NCI-H510A treated with DMSO at 0.1 percent for 48 hours (cell line): Measurements from ENCODE around the gene PSMB3.
"Not testable (repeated sequence)": the region's sequence is repeated elsewhere in the genome, so short reads cannot be mapped to it uniquely, and the experiment has no call there.

Experiments used
- DNase-seq: peaks from one replicate; lab custom pipeline; 2025; lab: John Stamatoyannopoulos, UW

Gene PSMB3

DNA sequence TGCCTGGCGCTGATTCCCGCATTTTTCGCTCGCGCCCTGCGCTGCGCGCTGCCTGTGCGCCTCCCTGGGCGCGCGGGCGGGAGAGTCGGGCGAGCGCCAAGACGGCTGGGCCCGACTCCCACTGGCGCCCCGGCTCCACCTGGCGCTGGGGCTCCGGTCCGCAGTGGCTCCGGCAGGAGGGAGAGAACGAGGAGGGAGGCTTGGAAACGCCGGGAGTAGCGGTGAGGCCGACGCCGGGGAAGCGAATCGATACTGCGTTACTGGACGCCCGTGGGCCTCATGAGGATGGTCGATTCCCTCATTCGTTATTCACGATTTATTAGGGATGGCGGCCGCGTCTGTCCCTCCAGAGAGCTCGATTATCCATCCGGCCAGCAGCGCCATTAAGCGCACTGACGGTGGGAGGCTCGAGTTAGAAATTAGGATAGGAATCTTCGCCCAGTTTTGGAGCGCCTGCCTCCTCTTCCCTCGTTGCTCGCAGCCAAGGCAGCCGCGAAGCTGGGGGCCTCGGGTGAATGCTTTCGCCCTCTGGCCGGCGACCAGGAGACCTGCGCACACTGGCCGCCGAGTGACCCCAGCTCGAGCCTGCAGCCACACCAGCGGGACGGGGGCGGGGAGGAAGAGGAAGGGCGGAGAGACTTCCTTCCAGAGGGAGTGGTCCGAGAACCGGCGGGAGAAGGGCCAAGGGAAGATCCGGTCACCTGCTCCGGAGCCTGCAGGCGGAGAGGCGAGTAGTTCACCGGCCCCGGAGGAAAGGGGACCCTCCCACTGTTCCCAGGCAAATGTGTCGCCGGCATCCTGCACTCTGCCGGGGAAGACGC is 3.1 kb upstream of the PSMB3 start:
- peak; percentile 77 for DNase-seq

DNA sequence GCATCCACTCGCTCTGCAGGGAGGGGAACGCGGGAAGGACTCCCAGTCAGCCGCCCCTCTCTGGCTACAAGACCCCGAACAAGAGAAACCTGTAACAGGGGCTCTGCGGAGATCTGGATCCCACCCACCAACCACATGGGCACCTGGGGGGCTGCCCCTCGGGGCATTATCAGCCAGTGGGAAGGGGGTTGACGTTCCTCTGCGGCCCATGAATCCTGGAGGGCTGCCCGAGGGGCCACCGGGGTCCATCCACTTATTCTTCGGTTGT is 2.6 kb upstream of the PSMB3 start:
- no peak for DNase-seq

DNA sequence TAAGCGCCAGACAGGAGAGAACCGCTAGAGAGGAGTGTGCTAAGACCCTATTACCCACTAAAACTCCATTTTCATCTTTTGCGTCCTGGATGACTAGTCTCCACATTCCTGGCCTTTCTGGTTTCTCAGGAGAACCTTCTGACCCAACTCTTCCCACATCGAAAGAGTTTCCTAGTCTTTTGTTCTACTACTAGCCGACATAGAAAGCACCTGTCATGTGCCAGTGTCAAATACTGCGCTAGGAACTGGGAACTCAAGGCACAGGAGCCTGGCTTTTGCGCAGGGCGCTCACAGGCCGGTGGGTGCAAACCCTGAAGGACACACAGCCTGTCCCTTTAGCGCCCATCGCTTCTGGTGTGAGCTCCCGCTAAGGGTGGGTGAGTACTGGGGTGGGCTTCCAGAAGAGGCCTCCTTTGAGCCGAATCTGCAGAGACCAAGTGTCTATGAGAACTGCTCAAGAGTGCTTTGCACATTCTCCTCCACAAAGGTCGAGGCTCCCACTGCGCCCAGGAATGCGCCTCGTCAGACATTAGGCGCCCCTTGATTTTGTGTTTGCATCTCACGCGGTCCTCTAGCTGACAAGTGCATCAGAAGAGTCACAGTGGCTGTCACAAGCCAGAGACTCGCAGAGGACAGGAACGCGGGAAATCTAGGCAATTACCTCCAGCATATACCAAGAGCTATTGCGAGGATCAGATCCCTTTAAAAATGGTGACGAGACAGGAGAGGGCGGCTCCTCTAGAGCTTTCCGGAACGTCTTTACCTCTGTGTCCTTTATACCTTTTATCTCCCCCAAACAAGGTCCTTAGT is 2.0 kb upstream of the PSMB3 start:
- peak; percentile 67 for DNase-seq

DNA sequence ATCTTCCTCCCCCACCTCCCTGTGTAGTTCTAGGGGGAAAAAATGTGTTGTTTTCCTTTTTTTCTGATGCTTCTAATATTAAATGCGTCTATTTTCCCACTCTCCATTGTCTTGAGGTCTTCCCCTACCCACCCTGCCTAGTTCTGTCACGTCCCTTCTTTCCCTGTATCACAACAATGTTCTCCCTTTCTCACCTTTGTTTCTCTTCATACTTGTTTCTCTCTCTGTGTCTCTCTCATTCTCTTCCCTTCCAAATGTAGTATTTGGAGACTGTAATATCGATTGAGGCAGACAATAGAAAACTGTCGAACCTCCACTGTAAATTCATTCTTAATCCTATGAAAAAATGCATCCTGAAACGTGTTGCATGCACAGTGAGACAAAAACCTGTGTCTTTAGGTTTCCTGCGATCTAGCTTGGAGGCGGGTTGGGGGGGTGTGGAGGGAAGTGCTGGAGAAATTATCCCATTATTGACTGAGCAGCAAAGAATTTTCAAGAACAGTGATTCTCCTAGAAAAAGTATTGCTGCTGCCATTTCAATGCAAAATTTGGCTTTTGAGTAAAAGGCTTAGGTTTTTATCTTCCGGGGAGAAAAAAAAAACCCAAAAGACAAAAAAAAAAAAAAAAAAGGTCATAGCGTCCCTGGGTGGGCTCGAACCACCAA is 1.3 kb upstream of the PSMB3 start:
- DNase-seq = peak; percentile 84

DNA sequence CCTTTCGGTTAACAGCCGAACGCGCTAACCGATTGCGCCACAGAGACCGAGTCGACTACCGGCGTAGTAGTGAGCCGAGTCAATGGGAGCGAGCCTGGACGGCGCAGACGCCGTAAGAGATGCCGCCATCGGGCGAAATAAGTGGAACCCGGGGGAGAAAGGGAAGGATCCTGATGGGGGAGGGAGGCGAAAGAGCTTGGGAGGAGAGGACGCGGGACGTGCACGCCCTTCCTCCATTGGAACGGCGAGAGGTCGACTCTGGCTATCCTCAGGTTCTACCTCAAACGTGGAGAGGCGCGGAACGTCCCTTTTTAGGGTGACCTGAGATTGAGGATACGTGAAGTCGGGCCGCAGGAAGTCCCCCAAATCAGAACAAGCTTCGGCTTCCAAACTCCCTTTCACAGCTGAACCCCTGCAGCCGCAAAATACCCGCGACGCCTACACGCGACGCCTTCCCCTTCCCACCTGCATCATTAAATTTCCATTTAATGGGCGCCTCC is 683 bp upstream of the PSMB3 start:
- peak; percentile 84 for DNase-seq

DNA sequence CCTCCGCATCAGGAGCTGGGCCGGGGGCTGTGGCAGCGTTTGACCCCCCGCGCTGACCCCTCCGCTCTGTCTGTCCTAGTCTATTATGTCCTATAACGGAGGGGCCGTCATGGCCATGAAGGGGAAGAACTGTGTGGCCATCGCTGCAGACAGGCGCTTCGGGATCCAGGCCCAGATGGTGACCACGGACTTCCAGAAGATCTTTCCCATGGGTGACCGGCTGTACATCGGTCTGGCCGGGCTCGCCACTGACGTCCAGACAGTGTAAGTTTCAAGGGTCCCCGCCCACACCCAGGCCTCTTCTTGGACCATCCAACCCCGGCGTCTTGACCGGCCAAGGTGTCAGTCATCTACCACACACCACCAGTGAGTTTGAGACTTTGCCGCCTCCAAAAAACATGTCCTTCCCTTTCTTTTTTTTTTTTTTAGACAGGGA is 548 bp downstream of the PSMB3 start:
- no peak for DNase-seq

DNA sequence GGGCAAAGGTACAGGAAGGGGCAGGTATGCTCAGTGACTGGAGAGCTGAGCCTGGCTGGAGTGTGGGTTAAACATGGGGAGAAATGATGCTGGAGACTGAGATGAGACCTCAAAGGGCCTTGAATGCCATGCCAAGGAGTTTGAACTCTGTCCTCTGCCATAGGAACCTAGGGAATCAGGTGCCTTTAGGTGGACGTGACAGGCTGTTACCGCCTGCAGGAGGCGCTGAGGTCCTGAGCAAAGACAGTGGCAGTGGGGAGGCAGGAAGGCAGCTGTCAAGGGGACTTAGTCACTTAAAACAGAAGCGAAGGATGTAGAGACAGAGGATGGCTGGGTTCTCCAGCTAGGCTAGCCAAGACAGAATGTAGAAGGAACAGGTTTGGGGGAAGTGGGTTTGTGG is 9.1 kb downstream of the PSMB3 start:
- no peak for DNase-seq

DNA sequence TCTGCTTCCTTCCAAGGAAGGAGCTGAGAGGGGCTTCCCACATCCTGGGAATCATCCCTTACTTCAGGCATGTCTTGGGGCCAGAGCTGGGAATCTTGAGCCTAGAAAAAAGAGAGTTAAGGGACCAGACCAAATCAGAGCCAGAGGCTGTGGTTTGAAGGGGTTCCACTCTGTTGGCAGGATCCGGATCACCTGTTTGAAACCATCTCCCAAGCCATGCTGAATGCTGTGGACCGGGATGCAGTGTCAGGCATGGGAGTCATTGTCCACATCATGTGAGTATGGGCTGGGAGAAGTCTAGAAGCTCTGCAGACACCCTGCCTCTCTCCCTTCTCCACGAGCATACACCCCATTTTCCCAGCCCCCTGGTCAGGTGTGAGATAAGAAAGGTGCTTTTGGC is 9.7 kb downstream of the PSMB3 start:
- DNase-seq = no peak

DNA sequence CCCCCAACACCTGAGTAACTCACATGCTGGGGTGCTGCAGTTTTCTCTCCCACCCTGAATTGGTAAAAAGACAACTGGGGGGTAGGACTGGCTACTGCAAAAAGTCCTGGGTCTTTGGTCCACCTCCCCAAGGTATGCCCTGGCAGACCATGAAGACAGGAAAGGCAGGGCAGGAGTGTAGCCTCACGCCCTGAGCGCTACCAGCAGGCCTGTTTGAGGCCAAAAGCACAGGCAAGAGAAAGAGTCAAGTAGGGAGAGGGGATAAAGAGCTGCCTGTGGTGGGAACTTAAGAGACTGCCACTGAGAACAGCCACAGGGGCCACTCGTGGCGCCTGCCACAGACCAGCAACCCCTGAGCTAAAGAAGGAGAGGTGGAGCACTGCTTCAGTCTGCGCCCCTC is 13.8 kb downstream of the PSMB3 start:
- DNase-seq = no peak

DNA sequence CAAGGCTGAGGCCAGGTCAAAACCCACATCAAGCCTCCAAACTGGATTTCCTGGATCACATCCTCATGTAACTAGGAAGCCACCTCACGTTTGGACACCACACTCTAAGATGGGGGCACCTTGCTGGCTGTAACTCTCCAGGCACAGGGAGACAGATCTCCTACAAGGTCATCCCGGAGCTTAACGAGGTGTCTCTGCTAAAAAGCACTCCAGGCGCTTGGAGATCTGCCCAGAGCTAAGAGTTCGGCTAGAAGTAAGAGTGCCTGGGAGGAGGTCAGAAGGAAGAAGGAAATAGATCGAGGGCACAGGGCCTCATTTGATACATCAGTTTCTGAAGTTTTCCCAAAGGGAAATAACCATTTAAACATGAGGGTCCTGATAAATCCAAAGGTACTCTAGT is 15.9 kb downstream of the PSMB3 start:
- no peak for DNase-seq

DNA sequence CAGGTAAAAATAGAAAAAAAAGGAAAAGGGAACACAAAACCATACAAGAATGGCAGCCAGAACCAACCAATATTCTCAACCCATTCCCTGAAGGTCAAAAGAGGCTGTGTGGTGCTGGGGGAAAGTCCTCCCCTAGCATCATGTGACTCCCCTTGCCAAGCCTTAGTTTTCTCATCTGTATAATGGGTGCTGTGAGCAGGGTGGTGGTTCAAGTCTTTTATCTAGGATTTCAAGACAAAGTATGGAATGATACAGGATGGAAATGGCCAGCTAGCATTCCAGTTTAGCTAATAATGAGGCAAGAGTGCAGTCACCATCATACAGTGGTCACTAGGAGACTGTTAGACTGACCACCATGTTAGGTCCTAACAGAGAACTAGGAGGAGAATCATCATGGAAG is 20.7 kb downstream of the PSMB3 start:
- DNase-seq = no peak

DNA sequence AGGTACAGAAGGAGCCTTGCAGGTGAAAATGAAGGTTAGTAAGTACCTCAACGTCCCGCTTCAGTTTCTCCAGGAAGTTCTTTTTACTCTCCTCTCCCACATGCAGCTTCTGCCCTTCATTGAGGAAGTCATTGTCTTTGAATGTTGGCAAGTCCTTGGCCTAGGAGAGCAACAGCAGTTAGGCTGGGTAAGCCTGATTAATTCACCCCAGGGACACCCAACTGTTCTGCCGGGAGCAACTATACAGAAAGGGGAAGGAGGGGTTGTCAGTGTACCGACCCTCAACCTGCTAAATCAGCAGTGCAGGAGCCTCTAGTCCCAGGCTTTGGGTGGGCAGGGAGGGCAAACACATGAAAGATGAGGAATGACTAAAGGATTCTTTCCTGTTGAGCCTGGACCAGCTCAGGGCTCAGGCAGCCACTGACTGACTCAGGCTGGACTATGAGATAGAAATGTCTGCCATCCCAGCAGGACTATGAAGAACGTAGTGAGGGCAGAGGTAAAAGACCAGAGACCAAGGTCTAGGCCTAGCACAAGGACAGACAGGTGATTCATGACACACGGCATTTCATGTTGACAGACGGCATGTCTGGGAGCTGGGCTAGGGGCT is 25.2 kb downstream of the PSMB3 start:
- DNase-seq = no peak

DNA sequence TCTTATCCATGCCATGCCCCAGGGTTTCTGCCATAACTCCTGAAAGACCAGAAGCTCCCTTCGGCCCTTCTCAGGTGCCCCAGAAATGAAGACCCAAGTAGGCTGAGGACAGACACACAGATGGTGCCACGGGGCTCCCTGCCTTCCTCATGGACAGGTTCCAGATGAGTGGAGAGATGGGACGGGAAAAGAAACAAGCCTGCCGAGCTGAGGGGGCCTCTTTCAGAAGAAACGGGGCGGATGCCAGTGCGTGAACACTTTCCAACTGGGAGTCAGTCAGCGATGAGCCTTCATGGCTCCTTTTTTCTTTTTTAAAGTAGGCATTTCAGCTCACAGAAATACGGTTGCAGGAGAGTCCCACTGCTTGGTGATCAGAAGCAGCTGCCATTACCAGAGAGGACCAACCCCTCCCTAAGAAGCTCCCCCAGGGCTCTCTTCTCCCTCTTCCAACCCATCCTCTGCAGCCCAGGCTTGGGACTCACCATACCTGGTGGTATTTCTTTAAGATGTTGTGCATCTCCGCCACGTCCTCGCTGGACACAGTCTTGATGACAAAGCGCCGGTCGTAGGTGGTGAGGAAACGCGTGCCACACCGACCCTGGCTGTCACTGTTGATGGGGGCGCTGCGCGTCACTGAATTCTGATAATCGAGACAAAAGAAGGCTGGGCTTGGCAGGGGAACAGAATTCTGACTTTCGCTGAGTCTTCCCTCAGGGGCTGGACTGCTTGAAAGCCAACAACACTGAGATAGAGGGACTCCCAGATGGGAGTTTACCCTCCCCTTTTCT is 27.6 kb downstream of the PSMB3 start:
- no peak for DNase-seq

DNA sequence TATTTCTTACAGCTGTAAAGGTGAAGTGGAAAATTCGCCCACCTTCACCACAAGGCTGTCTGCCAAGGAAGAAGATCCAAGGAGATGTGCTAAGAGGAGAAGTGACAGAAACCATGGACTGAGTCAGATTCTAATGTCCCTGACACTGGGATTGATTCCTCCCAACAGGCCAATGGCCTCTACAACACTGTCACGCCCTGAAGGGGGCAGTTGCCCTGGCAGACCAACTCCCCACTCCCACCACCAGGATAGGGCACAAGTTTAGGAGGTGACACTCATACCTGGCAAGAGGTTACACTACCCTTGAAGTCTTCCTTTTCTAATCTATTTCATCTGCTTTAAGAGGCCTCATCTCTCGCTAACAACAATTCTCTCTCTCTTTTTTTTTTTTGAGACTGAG is 30.7 kb downstream of the PSMB3 start:
- no peak for DNase-seq

DNA sequence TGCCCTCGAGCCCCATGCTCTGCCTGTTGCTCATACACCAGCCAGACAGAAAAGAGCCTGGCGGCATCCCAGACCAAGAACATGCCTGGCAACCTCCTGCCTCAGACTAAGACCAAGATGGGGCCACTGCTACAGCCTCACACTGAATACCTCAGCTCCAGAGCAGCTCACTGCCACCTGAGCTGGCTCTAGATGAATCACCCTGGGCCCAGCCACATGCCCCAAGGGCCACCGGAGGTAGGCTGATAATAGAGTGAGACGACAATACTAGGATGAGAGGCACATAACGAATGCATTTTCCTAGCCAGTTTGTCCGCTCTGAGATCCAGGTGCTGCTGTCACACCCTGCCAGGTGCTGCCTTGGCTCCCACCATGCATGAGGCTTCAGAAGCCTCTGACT is 33.8 kb downstream of the PSMB3 start:
- DNase-seq = no peak

DNA sequence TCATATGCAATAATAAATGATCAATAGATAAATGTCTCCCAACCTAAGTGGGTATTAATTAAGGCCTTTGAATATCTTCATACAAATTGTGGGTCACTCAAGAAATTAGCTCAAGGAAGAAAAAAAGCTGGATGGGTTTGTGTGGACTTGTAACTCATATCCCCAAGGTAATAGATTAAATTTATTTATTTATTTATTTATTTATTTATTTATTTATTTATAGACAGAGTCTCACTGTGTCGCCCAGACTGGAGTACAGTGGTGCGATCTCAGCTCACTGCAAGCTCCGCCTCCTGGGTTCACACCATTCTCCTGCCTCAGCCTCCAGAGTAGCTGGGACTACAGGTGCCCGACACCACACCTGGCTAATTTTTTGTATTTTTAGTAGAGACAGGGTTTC is 35.5 kb downstream of the PSMB3 start:
- not testable (repeated sequence) for DNase-seq

DNA sequence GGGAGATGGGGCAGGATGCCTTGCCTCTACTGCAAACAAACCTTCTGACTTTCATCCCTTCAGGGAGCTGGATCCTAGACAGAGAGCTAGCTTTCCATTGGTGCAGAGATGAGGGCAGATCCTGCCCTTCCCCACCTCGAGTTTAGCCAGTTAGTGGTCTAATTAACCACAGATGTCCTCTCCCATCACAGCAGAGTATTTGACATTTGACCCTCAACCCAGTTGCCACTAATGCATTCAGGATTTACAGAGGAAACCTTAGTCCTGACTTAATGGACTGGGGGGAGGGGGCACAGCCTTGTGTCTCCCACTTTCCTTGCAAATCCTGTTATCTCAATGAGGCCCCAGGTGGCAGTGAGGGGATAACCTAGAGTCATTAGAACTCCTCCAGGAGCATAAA is 36.6 kb downstream of the PSMB3 start:
- no peak for DNase-seq

DNA sequence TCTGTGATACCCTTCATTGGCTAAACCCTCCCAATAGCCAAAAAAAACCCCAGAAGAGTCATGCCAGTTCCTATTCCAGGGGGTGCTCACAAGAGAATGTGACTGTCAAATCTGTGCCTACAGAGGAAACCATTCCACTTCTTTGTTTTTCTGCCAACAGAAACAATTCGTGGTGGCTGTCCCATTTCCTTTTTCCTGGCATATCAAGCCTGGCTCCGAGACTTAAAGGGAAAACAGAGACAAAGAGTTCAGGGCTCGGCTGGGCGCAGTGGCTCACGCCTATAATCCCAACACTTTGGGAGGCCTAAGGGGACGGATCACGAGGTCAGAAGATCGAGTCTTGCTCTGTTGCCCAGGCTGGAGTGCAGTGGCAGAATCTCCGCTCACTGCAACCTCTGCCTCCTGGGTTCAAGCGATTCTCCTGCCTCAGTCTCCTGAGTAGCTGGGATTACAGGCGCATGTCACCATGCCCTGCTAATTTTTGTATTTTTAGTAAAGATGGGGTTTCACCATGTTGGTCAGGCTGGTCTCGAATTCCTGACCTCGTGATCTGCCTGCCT is 37.7 kb downstream of the PSMB3 start:
- not testable (repeated sequence) for DNase-seq

DNA sequence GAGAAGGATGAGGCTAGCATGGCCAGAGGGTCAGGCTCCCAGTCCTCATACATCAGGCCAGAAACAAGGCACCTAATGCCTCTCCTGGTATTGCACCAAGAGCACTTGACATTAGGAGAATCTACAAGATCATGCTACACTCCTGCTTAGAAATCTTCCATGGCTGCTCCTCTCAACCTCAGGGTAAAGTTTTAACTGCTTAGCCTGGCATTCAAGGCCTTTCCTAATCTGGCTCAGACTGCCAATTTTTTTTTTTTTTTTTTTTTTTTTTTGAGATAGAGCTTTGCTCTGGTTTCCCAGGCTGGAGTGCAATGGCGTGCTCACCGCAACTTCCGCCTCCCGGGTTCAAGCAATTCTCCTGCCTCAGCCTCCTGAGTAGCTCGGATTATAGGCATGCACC is 38.6 kb downstream of the PSMB3 start:
- DNase-seq = no peak

DNA sequence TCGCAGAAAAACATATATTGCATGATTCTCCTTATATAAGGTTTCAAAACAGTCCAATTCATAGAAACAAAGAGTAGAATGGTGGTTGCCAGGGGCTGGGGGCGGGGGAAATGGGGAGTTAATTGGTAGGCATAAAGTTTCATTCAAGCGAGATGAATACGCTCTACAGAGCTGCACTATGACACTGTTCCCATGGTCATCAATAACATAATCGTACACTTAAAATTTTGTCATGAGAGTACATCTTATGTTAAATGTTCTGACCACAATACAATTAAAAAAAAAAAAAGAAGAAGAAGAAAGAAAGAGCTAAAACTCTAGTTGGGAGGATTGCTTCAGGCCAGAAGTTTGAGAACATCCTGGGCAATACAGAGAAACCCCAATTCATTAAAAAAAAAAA is 41.7 kb downstream of the PSMB3 start:
- no peak for DNase-seq

DNA sequence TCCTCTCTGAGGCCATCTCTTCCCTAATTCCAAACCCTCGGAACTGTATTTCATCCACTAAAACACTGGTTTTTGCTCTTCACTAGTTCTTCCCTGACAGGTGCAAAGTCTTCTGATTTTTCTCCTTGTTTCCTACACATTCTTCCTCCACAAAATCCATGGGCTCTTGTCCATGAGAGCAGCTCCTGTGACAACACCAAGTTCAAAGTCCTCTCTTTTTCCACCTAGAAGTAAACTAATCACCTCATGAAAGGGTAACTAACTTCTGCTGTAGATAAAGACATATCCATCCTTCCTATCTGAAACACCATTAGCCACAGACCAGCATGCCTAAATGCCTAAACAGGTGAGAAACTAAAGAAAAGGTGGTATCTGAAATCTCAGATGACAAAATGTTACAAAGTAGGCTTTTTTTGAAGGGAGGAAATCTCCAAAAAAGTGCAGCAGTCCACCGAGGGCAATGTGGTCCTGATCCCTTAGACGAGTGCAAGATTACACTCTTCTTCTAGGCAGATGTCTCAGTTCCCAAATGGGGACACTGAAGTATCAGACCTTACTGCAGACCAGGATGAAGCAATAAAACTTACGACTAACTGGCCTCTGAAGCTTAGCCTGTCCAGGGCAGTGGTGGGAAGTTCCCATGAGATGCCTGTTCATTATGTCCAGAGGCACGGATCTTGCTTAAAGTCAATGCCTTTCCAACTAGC is 44.1 kb downstream of the PSMB3 start:
- no peak for DNase-seq
